HepG2 (cell line): ENCODE data around the gene MTG1. TPM values are rescaled to one million over a fixed set of nuclear protein-coding genes. Genes with fewer than 3 reads are reported as not detected.

Experiments
- ATAC-seq: fragments of 200-7000 bp; cut with Tn5 transposase; 3 replicates; pipeline ENCODE4 v1.9.1; 2020; ENCODE audit warnings: mild to moderate bottlenecking, moderate library complexity
- BruUV-seq: library from RNA; stranded (reverse); fragments of 400-500 nt; replicated peaks from 2 replicates; lab custom pipeline; 2021; lab: Mats Ljungman, UMichigan
- CTCF ChIA-PET: fragments of 300-600 bp; formaldehyde crosslinking; extraction: SDS; loops from one replicate; lab custom pipeline; 2021; ENCODE audit warnings: low total read pairs, inconsistent platforms, low intra/inter-chr PET ratio; lab: Yijun Ruan, JAX
- POLR2A ChIA-PET: fragments of 350-600 bp; sonication (Branson Sonifier 250); formaldehyde crosslinking; loops from one replicate; lab custom pipeline; 2020; ENCODE audit warnings: antibody characterized with exemption, inconsistent platforms; lab: Yijun Ruan, JAX
- DNase-seq: peaks from one replicate; pipeline ENCODE4 v3.0.0-alpha.2; 2015; ENCODE audit warnings: low spot score
- FAIRE-seq: peaks from 3 replicates; lab custom pipeline; 2011; peaks lifted over from hg19 to GRCh38; lab: Jason Lieb, UNC
- H2AFZ ChIP-seq: one replicate; pipeline ENCODE4 v1.6.1; 2011; ENCODE audit warnings: low read length, inconsistent platforms
- H3K27ac ChIP-seq: fragments of 300-600 bp; 3 replicates; pipeline ENCODE4 v1.8.0; 2011; ENCODE audit warnings: mixed run types, mild to moderate bottlenecking, mixed read lengths, low read length, inconsistent platforms; ENCODE audit not compliant: insufficient read depth; ENCODE audit errors: extremely low read length
- H3K27me3 ChIP-seq, 2 experiments: fragments of 200-600 bp in 1 of 2; 2 replicates in 1 of 2; 3 replicates in 1 of 2; pipeline versions ENCODE4 v1.6.0 to v1.8.0; 2011; ENCODE audit warnings: low read length in 2 of 2, mild to moderate bottlenecking in 2 of 2, moderate library complexity in 2 of 2, inconsistent platforms in 1 of 2; ENCODE audit not compliant: insufficient read depth in 2 of 2, control insufficient read depth in 1 of 2
- H3K36me3 ChIP-seq, 2 experiments: fragments of 200-600 bp in 1 of 2; replicated peaks in 1 of 2; 2 replicates in 1 of 2; 3 replicates in 1 of 2; pipeline versions ENCODE4 v1.5.1 to v1.8.0; 2011; ENCODE audit warnings: low read length in 2 of 2, inconsistent platforms in 1 of 2; ENCODE audit not compliant: insufficient read depth in 2 of 2, control insufficient read depth in 1 of 2
- H3K4me1 ChIP-seq: 2 replicates; pipeline ENCODE4 v1.5.1; 2012; ENCODE audit warnings: low read length, inconsistent platforms; ENCODE audit not compliant: insufficient read depth
- H3K4me2 ChIP-seq: 2 replicates; pipeline ENCODE4 v1.6.0; 2011; ENCODE audit warnings: low read depth, low read length, inconsistent platforms
- H3K4me3 ChIP-seq, 3 experiments: fragments of 200-600 bp in 1 of 3; sonication (generic), shearing (Covaris generic) in 1 of 3; replicated peaks in 1 of 3; 2 replicates each; pipeline ENCODE4 v1.5.1; 2011 to 2016; ENCODE audit warnings: low read length in 3 of 3, inconsistent platforms in 2 of 3, low read depth in 2 of 3, mild to moderate bottlenecking in 2 of 3, control low read depth in 1 of 3, mixed read lengths in 1 of 3; ENCODE audit not compliant: insufficient read depth in 1 of 3
- H3K79me2 ChIP-seq: one replicate; pipeline ENCODE4 v1.6.1; 2011; ENCODE audit warnings: low read length, inconsistent platforms; ENCODE audit not compliant: insufficient read depth
- H3K9ac ChIP-seq: 2 replicates; pipeline ENCODE4 v1.6.0; 2011; ENCODE audit warnings: mild to moderate bottlenecking, low read depth, low read length, inconsistent platforms; ENCODE audit not compliant: insufficient read depth
- H3K9me3 ChIP-seq: 2 replicates; pipeline ENCODE4 v1.5.1; 2012; ENCODE audit warnings: mild to moderate bottlenecking, low read length
- H4K20me1 ChIP-seq: 2 replicates; pipeline ENCODE4 v1.6.0; 2011; ENCODE audit warnings: inconsistent platforms, mild to moderate bottlenecking, low read length, moderate library complexity; ENCODE audit not compliant: insufficient read depth
- ATM ChIP-seq: fragments of 450-650 bp; IDR thresholded peaks from 2 replicates; pipeline ENCODE4 v1.7.1; 2017; ENCODE audit warnings: mild to moderate bottlenecking, borderline replicate concordance
- MYNN ChIP-seq: sonication (generic); formaldehyde crosslinking; IDR thresholded peaks from 2 replicates; pipeline ENCODE4 v1.4.0; 2020; ENCODE audit warnings: mild to moderate bottlenecking, low read depth, missing genetic modification reagents
- PTBP1 ChIP-seq: fragments of 200-400 bp; formaldehyde crosslinking; IDR thresholded peaks from 2 replicates; pipeline ENCODE4 v1.6.1; 2018; ENCODE audit warnings: low read length, low read depth; ENCODE audit not compliant: poor library complexity, severe bottlenecking
- TGIF2 ChIP-seq: IDR thresholded peaks from 2 replicates; pipeline ENCODE4 v1.6.1; 2016; ENCODE audit warnings: control low read depth, missing compliant biosample characterization
- ZNF720 ChIP-seq: sonication (generic); formaldehyde crosslinking; IDR thresholded peaks from 2 replicates; pipeline ENCODE4 v1.4.0; 2020; ENCODE audit warnings: missing genetic modification reagents
- WGBS: methylation state at CpG from one replicate; pipeline ENCODE4 v1.1.6; 2017; ENCODE audit warnings: low lambda C conversion rate; 5-methylcytosine and 5-hydroxymethylcytosine counted together
- in situ Hi-C: cut with HindIII; loops from 2 replicates; pipeline ENCODE4 v1.10.0; 2017; ENCODE audit warnings: low pct_unique_long_range_greater_than_20kb; ENCODE audit not compliant: extremely low pct_ligation_motif_present
- intact Hi-C: fragments of 100-400 bp; cut with micrococcal nuclease; formaldehyde crosslinking; loops from one replicate; pipeline ENCODE4 v1.10.0; 2022; ENCODE audit not compliant: unreplicated experiment
- polyA plus RNA-seq, 8 experiments: library from polyadenylated mRNA; depleted of rRNA in 3 of 8; stranded (reverse) in 7 of 8; unstranded in 1 of 8; fragments of >200 nt; fragmentation: Illumina TruSeq in 4 of 8; extraction: Trizol in 4 of 8; gene quantifications; 2 replicates each; pipeline versions ENCODE4 v1.2.1 to v1.2.3, GENCODE V29; 2011 to 2016; ENCODE audit warnings: low read depth in 4 of 8, missing spikeins in 1 of 8, mixed read lengths in 1 of 8; ENCODE audit not compliant: insufficient read depth in 1 of 8
- total RNA-seq, 5 experiments: library from RNA; depleted of rRNA; stranded (reverse); fragments of >200 nt; fragmentation: Illumina TruSeq; extraction: Trizol; gene quantifications; 2 replicates each; pipeline ENCODE4 v1.2.3, GENCODE V29; 2016; ENCODE audit warnings: low read depth in 1 of 5
- TF ChIP-seq, protein P1 (sequence below): IDR thresholded peaks from 2 replicates; pipeline ENCODE4 v1.6.1; 2016; ENCODE audit warnings: mild to moderate bottlenecking
- TF ChIP-seq, protein P2 (sequence below): sonication (generic); formaldehyde crosslinking; IDR thresholded peaks from 2 replicates; pipeline ENCODE4 v1.8.1; 2023; ENCODE audit warnings: mild to moderate bottlenecking, missing genetic modification reagents

Gene MTG1
- total and polyA plus RNA-seq, 2 of the 13 experiments (the other 11 are each of a cell fraction or from before 2014, with no cell fraction given), result 42.0 to 103 TPM

DNA sequence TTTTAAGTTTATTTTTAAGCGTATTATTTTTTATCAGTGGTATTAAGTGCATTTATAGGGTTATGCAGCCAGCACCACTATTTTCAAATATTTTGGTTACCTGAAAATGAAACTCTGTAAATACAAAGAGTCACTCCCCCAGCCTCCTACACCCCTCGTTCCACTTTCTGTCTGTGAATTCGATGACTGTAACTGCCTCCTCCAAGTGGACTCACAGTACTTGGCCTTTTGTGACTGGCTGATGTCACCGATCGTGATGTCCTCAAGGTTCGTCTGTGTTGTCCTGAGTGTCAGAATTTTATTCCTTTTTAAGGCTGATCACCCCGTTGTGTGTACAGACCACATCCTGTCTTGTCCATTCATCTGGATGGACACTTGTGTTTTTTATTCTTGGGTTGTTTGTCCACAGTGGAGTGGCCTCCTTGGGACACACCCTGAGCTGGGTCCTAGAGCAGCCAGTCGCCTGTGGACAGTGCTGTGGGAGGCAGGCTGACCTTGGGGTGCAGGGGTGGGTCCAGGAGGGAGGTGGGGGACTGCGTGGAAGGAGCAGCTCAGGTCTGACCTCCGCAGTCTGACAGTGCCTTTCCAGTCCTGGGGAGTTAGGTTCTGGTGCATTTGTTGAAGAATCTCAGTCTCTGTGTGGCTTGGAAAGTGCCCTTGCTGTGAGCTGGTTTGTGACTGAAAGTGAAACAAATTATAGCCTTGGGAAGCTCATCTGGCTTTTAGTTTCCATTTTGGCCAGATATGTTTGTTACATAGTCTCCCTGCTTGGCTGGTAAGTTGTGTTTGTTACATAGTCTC lies 6.9 kb downstream of the MTG1 start:
- H3K79me2 ChIP-seq, result peaks cover 15% of the 10 kb centered on the region

More for the DNA sequence above, 6.9 kb downstream of the MTG1 start:
- Histone ChIP-seq H2AFZ (no peak overlapping the region), H3K9me3 (no peaks in the 10 kb centered on the region), H3K4me2 (no peak overlapping the region), H3K27me3 (no peaks in the 10 kb centered on the region), H3K4me3 (no peak overlapping the region), H3K4me1 (peaks cover 4% of the 10 kb centered on the region; the same call in 1 of the 2 replicates), H3K36me3 (peaks cover 11 to 62% of the 10 kb centered on the region in 2 experiments; a peak in 4 of 5 replicates), H4K20me1 (no peaks in the 10 kb centered on the region), H3K9ac (no peak overlapping the region), H3K27ac (no peak overlapping the region)
- ATAC-seq (no peak; the same call in 2 of the 3 replicates), FAIRE-seq (no peak), DNase-seq (no peak)
- ChIA-PET POLR2A (no interaction called here), CTCF (no interaction called here)
- intact Hi-C loops (no loop called here), in situ Hi-C loops (no loop called here)
- WGBS, result 97% methylated on average over 10 of the region's 10 CpGs
- TF ChIP-seq, protein P1, sequence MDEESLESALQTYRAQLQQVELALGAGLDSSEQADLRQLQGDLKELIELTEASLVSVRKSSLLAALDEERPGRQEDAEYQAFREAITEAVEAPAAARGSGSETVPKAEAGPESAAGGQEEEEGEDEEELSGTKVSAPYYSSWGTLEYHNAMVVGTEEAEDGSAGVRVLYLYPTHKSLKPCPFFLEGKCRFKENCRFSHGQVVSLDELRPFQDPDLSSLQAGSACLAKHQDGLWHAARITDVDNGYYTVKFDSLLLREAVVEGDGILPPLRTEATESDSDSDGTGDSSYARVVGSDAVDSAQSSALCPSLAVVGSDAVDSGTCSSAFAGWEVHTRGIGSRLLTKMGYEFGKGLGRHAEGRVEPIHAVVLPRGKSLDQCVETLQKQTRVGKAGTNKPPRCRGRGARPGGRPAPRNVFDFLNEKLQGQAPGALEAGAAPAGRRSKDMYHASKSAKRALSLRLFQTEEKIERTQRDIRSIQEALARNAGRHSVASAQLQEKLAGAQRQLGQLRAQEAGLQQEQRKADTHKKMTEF, result no peak
- no peak for TF ChIP-seq TGIF2 (CRISPR knock-in tag)
- TF ChIP-seq MYNN, result no peak
- TF ChIP-seq, protein P2, sequence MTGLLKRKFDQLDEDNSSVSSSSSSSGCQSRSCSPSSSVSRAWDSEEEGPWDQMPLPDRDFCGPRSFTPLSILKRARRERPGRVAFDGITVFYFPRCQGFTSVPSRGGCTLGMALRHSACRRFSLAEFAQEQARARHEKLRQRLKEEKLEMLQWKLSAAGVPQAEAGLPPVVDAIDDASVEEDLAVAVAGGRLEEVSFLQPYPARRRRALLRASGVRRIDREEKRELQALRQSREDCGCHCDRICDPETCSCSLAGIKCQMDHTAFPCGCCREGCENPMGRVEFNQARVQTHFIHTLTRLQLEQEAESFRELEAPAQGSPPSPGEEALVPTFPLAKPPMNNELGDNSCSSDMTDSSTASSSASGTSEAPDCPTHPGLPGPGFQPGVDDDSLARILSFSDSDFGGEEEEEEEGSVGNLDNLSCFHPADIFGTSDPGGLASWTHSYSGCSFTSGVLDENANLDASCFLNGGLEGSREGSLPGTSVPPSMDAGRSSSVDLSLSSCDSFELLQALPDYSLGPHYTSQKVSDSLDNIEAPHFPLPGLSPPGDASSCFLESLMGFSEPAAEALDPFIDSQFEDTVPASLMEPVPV (CRISPR knock-in tag), result no peak
- TF ChIP-seq PTBP1, result no peak
- no peak for TF ChIP-seq ZNF720 (CRISPR knock-in tag)
- TF ChIP-seq ATM, result no peak
- no TSS peak for BruUV-seq
